Common myeloid progenitor, CD34-positive (primary cell): ENCODE data around the gene PLEKHG4B.

Experiments
- CTCF ChIA-PET: fragments of 350-600 bp; sonication (Branson Sonifier 250); formaldehyde crosslinking; loops from one replicate; lab custom pipeline; 2021; ENCODE audit warnings: antibody characterized with exemption; lab: Charles Lee
- POLR2A ChIA-PET: fragments of 350-600 bp; sonication (Branson Sonifier 250); formaldehyde crosslinking; loops from one replicate; lab custom pipeline; 2021; ENCODE audit warnings: antibody characterized with exemption; lab: Charles Lee
- DNase-seq, 3 donors: peaks; one replicate each; pipeline versions ENCODE4 v3.0.0 to v3.0.0-alpha.2; 2013
- H3K27ac ChIP-seq, 2 experiments: 1 replicate in 1 of 2; 2 replicates in 1 of 2; pipeline ENCODE4 v1.7.0; 2013; ENCODE audit warnings: inconsistent platforms in 2 of 2, low read length in 2 of 2, mild to moderate bottlenecking in 2 of 2, low read depth in 1 of 2, moderate library complexity in 1 of 2; ENCODE audit not compliant: severe bottlenecking in 2 of 2, insufficient read depth in 1 of 2, poor library complexity in 1 of 2
- H3K27me3 ChIP-seq, 5 experiments: replicated peaks in 2 of 5; 1 replicate in 3 of 5; 2 replicates in 2 of 5; pipeline versions ENCODE4 v1.6.1 to v1.7.0; 2013; ENCODE audit warnings: low read length in 4 of 5, mild to moderate bottlenecking in 2 of 5, moderate library complexity in 2 of 5, inconsistent platforms in 1 of 5; ENCODE audit not compliant: insufficient read depth in 5 of 5, control insufficient read depth in 4 of 5
- H3K36me3 ChIP-seq, 4 experiments: 1 replicate in 2 of 4; 2 replicates in 2 of 4; pipeline versions ENCODE4 v1.6.1 to v1.7.0; 2013; ENCODE audit warnings: low read length in 3 of 4, control low read depth in 1 of 4, mild to moderate bottlenecking in 1 of 4; ENCODE audit not compliant: control insufficient read depth in 4 of 4, insufficient read depth in 4 of 4
- H3K4me1 ChIP-seq, 4 experiments: 1 replicate in 3 of 4; 2 replicates in 1 of 4; pipeline versions ENCODE4 v1.6.1 to v1.7.1; 2013; ENCODE audit warnings: low read length in 3 of 4, mild to moderate bottlenecking in 3 of 4, control low read depth in 1 of 4, inconsistent platforms in 1 of 4, moderate library complexity in 1 of 4; ENCODE audit not compliant: control insufficient read depth in 4 of 4, insufficient read depth in 4 of 4; ENCODE audit errors: control extremely low read depth in 1 of 4
- H3K4me3 ChIP-seq, 7 experiments: 1 replicate in 4 of 7; 2 replicates in 3 of 7; pipeline versions ENCODE4 v1.5.1 to v1.7.0; 2013; ENCODE audit warnings: mild to moderate bottlenecking in 7 of 7, low read length in 6 of 7, moderate library complexity in 6 of 7, inconsistent platforms in 2 of 7, low read depth in 2 of 7, control low read depth in 1 of 7; ENCODE audit not compliant: insufficient read depth in 4 of 7, control insufficient read depth in 1 of 7; ENCODE audit errors: extremely low read depth in 1 of 7
- H3K9me3 ChIP-seq, 5 experiments: 1 replicate in 4 of 5; 2 replicates in 1 of 5; pipeline versions ENCODE4 v1.6.1 to v1.7.1; 2013; ENCODE audit warnings: low read length in 4 of 5, mild to moderate bottlenecking in 2 of 5, inconsistent platforms in 1 of 5, low read depth in 1 of 5, moderate library complexity in 1 of 5; ENCODE audit not compliant: control insufficient read depth in 4 of 5, insufficient read depth in 2 of 5; ENCODE audit errors: control extremely low read depth in 1 of 5
- WGBS: methylation state at CpG from one replicate; pipeline ENCODE4 v1.1.5; 2013; ENCODE audit not compliant: insufficient coverage; 5-methylcytosine and 5-hydroxymethylcytosine counted together

The PLEKHG4B gene

DNA sequence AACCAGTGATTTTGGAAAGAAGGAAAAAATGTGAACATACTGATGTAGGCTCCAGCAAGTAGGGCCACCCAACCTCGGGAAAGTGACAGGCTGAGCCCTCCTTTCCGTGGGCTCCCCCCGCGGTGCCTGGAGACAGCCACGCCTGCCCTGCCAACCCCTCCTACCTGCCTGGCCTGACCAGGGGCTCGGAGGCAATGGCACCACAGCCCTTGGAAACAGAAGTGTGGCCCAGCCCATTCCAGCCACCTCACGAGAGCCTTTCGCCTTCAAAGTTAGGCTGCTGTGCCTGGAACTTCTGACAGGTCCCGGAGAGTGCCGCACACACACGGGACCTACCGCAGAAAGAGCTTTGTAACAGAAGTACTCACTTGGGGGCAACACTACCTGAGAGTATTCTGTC lies 49.8 kb downstream of the PLEKHG4B start:
- Histone ChIP-seq H3K4me3 (no peak overlapping the region), H3K27me3 (no peaks in the 10 kb centered on the region), H3K27ac (no peak overlapping the region), H3K4me1 (no peaks in the 10 kb centered on the region), H3K9me3 (peaks cover 0 to 7% (median under 1%) of the 10 kb centered on the region in 5 experiments), H3K36me3 (peaks cover 0 to 7% (median 0%) of the 10 kb centered on the region in 4 experiments)
- ChIA-PET CTCF (no interaction called here), POLR2A (no interaction called here)
- 98% methylated on average over 12 of the region's 12 CpGs for WGBS
- no peak for DNase-seq

GRCh38 chr5:142246-142810 lies 50.4 kb downstream of the PLEKHG4B start:
- ChIA-PET CTCF (no interaction called here), POLR2A (no interaction called here)
- H3K36me3 ChIP-seq = peaks cover 0 to 12% (median 0%) of the 10 kb centered on the region in 4 experiments
- H3K4me3 ChIP-seq = no peak overlapping the region
- DNase-seq = no peak
- no peaks in the 10 kb centered on the region for H3K27me3 ChIP-seq
- WGBS = 97% methylated on average over 16 of the region's 18 CpGs
- H3K9me3 ChIP-seq = peaks cover 0 to 13% (median 6%) of the 10 kb centered on the region in 5 experiments
- H3K4me1 ChIP-seq = no peaks in the 10 kb centered on the region
- H3K27ac ChIP-seq = no peak overlapping the region

- WGBS = 99% methylated on average over 15 of the region's 17 CpGs
- CTCF ChIA-PET = interaction anchor here (1.0 kb wide), 1 partner anchor 45 kb away, joined by 3 read pairs; no protein-coding TSS in a partner anchor
- POLR2A ChIA-PET = no interaction called here
- Histone ChIP-seq H3K9me3 (peaks cover 0 to 20% (median 10%) of the 10 kb centered on the region in 5 experiments), H3K4me3 (no peak overlapping the region), H3K4me1 (no peaks in the 10 kb centered on the region), H3K27ac (no peak overlapping the region), H3K36me3 (peaks cover 0 to 17% (median 0%) of the 10 kb centered on the region in 4 experiments), H3K27me3 (no peaks in the 10 kb centered on the region)
- DNase-seq = no peak
These were observed 51.1 kb downstream of the PLEKHG4B start for GRCh38 chr5:143041-143440.

DNA sequence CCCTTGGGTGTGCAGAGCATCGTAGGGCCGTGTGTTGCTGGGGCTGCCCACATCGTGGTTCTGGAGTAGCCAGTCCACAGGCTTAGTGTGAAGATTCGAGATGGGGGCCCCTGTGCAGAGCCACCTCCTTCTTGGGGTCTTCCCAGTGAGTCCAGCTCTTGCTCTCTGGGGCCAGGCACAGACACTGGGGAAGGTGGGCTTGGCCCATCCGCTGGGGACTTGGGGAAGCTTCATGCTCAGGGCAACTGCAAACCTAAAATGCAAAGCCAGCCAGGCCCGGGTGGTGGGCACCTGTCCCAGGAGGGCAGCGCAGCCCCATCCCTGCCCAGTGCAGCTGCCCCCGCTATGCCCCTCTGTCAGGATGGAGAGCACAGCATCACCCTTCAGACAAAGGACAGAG lies 53.0 kb downstream of the PLEKHG4B start:
- WGBS = 97% methylated on average over 8 of the region's 8 CpGs

GRCh38 chr5:145585-146323 lies 53.8 kb downstream of the PLEKHG4B start:
- H3K4me1 ChIP-seq = no peaks in the 10 kb centered on the region
- 95% methylated on average over 7 of the region's 7 CpGs for WGBS
- no peak overlapping the region for H3K27ac ChIP-seq
- H3K36me3 ChIP-seq = peaks cover 0 to 18% (median 0%) of the 10 kb centered on the region in 4 experiments
- CTCF ChIA-PET = no interaction called here
- DNase-seq = no peak
- H3K4me3 ChIP-seq = no peak overlapping the region
- peaks cover 1 to 25% (median 10%) of the 10 kb centered on the region in 5 experiments for H3K9me3 ChIP-seq
- H3K27me3 ChIP-seq = no peaks in the 10 kb centered on the region
- POLR2A ChIA-PET = no interaction called here

More for the DNA sequence above, 53.0 kb downstream of the PLEKHG4B start:
- Histone ChIP-seq H3K4me3 (no peak overlapping the region), H3K36me3 (peaks cover 0 to 18% (median 0%) of the 10 kb centered on the region in 4 experiments), H3K9me3 (peaks cover 1 to 25% (median 10%) of the 10 kb centered on the region in 5 experiments), H3K27ac (no peak overlapping the region), H3K27me3 (no peaks in the 10 kb centered on the region), H3K4me1 (no peaks in the 10 kb centered on the region)
- POLR2A ChIA-PET = no interaction called here
- CTCF ChIA-PET = no interaction called here
- no peak for DNase-seq

- CTCF ChIA-PET = interaction anchor here (0.6 to 1.3 kb wide), 2 partner anchors 41 to 121 kb away, joined by 3 read pairs; no protein-coding TSS in a partner anchor
- Histone ChIP-seq H3K36me3 (peaks cover 0 to 18% (median 0%) of the 10 kb centered on the region in 4 experiments), H3K27me3 (no peaks in the 10 kb centered on the region), H3K4me1 (no peaks in the 10 kb centered on the region), H3K9me3 (peaks cover 1 to 25% (median 10%) of the 10 kb centered on the region in 5 experiments), H3K4me3 (no peak overlapping the region), H3K27ac (no peak overlapping the region)
- POLR2A ChIA-PET = no interaction called here
- no CpG with 5 or more reads among the region's 1 CpG for WGBS
- peak; percentile 13 to 47 (median 40) for DNase-seq
These were observed 55.8 kb downstream of the PLEKHG4B start for GRCh38 chr5:147751-148150.
